ENCODE measurements around the gene TTC36.
"Not testable (repeated sequence)": the region's sequence is repeated elsewhere in the genome, so short reads cannot be mapped to it uniquely, and the experiment has no call there.

Gene TTC36

DNA sequence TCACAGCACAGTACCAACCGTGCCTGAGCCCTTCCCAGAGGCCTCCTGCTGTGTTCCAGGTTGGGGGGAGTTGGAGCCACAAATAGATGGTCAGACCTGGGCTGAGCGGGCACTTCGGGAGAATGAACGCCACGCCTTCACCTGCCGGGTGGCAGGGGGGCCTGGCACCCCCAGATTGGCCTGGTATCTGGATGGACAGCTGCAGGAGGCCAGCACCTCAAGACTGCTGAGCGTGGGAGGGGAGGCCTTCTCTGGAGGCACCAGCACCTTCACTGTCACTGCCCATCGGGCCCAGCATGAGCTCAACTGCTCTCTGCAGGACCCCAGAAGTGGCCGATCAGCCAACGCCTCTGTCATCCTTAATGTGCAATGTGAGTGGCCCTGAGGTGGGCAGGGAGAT, 4.8 kb downstream of the TTC36 start:
- DNase-seq (ENCODE audit: low read depth in 3 of 3), result no peak

GRCh38 chr11:118532852-118533768, 5.8 kb downstream of the TTC36 start:
- DNase-seq (ENCODE audit: low read depth in 3 of 3), result no peak

DNA sequence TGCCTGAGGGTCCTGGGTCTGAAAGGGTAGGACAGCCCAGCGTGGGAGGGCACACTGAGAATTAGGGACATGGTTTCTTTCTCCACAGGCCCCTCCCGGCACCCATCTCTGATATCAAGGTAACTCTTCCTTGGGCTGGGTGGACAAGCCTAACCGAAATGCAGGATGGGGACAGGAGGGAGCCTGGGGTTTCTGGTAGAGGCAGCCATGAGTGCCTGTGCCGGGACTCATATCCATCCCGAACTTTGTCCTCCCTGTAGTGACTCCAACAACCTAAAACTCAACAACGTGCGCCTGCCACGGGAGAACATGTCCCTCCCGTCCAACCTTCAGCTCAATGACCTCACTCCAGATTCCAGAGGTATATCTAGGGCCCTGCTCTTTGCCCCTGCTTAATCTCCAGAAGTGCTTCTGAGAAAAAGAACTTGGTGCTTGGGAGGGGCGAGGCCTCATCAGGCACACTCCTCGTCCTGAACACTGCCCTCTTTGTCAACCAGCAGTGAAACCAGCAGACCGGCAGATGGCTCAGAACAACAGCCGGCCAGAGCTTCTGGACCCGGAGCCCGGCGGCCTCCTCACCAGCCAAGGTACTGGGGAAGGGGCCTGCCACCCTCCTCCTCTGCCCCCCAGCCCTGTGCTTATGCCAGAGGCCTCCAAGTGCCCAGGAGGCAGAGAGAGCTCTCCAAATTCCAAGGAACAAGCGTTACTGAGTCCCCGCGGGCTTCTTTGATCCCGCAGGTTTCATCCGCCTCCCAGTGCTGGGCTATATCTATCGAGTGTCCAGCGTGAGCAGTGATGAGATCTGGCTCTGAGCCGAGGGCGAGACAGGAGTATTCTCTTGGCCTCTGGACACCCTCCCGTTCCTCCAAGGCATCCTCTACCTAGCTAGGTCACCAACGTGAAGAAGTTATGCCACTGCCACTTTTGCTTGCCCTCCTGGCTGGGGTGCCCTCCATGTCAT, 6.8 kb downstream of the TTC36 start:
- no peak for DNase-seq (ENCODE audit: low read depth in 3 of 3)

- DNase-seq (ENCODE audit: low read depth in 3 of 3), result no peak
Observed at GRCh38 chr11:118535261-118535660, 8.0 kb downstream of the TTC36 start.

- no peak for DNase-seq (ENCODE audit: low read depth in 3 of 3)
Observed at GRCh38 chr11:118536726-118537125, 9.5 kb downstream of the TTC36 start.

DNA sequence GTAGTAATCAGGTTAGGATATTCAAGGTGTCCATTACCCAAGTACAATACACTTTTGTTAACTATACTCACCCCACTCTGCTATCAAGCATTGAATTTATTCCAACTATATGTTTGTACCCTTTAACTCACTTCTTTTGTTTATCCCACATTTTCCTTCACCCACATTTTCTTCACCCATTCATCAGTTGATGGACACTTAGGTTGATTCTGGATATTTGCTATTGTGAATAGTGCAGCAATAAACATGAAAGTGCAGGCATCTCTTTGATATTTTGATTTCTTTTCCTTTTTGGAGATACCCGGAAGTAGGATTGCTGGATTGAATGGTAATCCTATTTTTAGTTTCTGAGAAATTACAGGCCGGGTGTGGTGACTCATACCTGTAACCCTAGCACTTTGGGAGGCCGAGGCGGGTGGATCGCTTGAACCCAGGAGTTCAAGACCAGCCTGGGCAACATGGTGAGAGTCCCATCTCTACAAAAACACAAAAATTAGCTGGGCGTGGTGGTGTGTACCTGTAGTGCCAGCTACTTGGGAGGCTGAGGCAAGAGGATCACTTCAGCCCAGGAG, 10.2 kb downstream of the TTC36 start:
- DNase-seq (ENCODE audit: low read depth in 3 of 3), result no peak

- DNase-seq (ENCODE audit: low read depth in 3 of 3), result no peak
Observed at GRCh38 chr11:118544010-118544646, 16.9 kb downstream of the TTC36 start.

DNA sequence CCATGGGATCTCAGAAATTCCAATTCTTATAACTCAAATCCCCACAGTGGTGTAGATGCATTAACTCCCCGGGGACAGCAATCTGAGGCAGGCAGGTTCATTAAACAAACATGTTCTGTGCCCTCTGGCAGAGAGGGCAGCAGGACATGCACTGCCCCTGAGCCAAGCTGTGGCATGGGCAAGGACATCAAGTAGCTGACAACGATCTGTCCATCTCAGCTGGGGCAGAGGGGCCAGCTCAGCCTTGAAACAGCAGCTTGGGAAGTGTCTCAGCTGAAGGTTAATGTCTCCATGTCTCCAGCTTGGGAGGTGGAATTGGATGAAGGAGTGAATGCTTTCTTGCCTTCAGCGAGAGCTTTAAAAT, 17.4 kb downstream of the TTC36 start:
- no peak for DNase-seq (ENCODE audit: low read depth in 3 of 3)

DNA sequence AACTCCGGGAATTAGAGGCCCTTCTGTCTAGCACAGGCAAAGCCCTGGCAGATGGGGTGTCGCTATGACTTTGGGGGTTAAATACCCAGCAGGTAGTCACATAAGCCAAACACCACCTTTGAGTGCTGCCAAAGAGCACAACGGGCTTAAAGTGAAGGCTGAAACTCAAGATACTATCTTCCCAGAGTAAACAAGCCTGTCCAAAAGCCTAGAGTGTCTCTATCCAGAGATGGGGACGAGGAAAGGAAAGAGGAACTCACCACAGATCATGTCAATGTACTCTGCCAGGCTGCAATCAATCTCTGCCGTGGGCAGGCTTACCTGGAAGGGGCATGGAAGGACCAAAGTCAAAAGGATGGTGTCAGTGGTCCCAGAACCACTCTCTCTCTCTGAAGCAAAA, 18.3 kb downstream of the TTC36 start:
- no peak for DNase-seq (ENCODE audit: low read depth in 3 of 3)

GRCh38 chr11:118547132-118547531, 19.9 kb downstream of the TTC36 start:
- DNase-seq (ENCODE audit: low read depth in 3 of 3), result no peak

- no peak for DNase-seq (ENCODE audit: low read depth in 3 of 3)
Observed at GRCh38 chr11:118552341-118552740, 25.1 kb downstream of the TTC36 start.

DNA sequence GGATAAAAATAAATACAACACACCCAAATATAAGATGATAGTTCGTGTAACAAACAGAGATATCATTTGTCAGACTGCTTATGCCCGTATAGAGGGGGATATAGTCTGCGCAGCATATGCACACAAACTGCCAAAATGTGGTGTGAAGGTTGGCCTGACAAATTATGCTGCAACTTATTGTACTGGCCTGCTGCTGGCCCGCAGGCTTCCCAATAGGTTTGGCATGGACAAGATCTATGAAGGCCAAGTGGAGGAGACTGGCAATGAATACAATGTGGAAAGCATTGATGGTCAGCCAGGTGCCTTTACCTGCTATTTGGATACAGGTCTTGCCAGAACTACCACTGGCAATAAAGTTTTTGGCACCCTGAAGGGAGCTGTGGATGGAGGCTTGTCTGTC, 33.5 kb downstream of the TTC36 start:
- DNase-seq (ENCODE audit: low read depth in 3 of 3), result no peak

DNA sequence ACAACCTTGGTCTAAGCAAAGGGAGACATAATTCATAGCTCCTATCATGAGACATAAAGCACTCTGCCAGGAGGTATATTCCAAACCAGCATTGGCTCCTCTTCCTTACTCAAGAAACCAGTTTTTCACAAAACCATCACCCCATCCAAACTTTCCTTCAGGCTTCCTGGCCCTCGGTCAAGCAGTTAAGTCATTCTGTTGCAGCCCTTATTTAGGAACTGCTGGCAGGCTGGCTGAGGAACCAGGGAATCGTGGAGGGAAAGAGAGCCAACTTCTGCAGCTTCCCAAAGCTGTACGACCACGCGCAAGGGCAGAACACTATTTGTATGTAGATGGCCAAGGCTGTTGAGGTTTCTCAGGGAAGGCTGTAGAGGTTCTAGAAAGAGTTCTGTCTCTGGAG, 37.8 kb downstream of the TTC36 start:
- DNase-seq (ENCODE audit: low read depth in 3 of 3), result no peak

GRCh38 chr11:118569670-118570069, 42.4 kb downstream of the TTC36 start:
- no peak for DNase-seq (ENCODE audit: low read depth in 3 of 3)

DNA sequence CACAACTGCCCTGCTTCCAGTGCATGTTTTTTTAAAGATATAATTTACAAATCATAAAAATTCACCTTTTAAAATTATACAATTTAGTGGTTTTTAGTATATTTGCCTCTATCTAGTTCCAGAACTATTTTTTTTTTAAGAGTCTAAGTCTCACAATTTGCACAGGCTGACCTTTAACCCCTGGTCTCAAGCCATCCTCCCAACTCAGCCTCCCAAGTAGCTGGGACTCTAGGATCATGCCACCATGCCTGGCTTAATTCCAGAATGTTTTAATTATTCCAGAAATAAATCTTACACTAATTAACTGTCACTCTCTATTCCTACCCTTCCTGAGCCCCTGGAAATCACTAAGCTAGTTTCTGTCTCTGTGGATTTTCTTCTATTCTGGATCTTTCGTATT, 43.5 kb downstream of the TTC36 start:
- DNase-seq (ENCODE audit: low read depth in 3 of 3), result no peak

- DNase-seq (ENCODE audit: low read depth in 3 of 3), result not testable (repeated sequence)
Observed at GRCh38 chr11:118571701-118572060, 44.4 kb downstream of the TTC36 start.

DNA sequence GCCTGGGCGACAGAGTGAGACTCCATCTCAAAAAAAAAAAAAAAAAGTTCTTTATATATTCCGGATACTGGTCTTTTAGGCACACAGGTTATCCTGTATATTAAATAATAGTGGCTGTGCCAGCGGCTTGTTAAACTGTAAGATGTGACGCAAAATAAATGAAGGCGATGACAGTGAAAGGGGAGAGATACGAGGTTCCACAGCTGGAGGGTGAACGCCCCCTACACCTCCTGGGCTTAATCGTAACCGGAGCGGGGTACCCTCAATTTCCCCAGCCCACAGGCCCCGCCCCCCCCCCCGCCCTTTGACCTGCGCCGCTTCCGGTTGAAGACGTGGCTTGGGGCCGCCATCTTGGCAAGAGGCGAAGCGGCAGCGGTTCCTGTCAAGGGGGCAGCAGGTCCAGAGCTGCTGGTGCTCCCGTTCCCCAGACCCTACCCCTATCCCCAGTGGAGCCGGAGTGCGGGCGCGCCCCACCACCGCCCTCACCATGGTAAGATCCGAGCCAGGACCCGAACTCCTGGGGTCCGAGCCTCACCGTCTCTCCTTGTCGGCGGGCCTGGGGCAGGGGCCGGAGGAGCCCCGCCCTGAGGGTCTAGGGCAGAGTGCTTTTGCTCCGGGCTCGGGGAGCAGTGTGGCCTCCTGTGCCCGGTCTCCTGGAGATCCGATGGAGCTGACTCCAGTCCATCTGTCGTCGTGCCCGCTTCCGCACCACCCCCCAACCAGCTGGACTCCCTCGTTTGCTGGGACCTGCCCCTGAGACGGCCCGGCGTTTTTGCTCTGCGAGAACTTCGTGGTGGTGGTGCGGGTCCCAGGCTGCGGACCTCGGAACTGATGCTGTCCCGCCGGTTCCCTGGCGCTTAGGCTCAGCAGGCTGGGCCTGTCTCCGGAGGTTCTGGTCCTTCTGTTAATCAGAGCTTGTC, 45.0 kb downstream of the TTC36 start, which contains the start of gene ARCN1:
TSS of gene ARCN1 (plus strand) at position 349 of the 920 bp plus-strand sequence. CDS start at position 488, 139 bp downstream.
- DNase-seq (ENCODE audit: low read depth in 3 of 3), result peak; percentile 50 to 61 (median 54)

DNA sequence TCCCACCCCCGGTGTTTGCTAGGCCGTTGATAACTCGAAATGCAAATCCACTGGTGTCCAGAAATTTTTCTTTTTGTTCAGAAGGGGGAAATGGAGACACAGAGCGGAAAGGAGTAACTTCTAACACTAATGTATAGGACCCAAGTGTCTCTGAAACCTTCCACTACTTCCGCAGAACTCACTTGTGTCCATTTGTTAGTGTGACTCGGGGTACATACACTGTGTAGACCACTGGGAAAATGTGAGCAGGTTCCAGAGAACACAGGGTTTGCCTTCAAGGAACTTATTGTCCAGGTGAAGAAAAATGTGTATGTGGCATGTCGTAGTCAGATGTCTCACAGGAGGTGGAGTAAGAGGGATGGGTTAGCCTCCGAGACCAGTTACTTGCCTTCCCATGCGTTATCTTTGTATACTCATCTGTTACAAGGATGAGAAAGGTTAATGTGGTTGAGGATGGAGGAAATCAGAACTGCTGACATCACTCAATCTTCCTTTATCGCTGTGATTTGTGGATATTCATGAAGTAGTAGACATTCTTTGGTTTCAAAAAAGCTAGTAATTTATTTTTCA, 45.8 kb downstream of the TTC36 start:
- peak in 1 of 3 donors; percentile 10 for DNase-seq (ENCODE audit: low read depth in 3 of 3)

- DNase-seq (ENCODE audit: low read depth in 3 of 3), result no peak
Observed at GRCh38 chr11:118574636-118575035, 47.4 kb downstream of the TTC36 start.

DNA sequence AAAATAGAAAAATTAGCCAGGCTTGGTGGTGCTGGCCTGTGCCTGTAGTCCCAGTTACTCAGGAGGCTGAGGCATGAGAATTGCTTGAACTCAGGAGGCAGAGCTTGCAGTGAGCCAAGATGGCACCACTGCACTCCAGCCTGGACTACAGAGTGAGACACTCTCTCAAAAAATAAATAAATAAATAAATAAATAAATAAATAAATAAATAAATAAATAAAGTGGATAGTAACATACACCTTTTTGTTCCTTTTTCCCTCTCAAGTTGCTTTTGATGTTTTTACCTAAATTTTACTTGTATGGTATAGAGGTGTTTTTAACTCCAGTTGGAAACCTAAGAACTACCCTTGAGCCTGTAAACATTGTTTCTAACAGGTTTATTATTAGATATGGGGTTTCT, 50.7 kb downstream of the TTC36 start:
- not testable (repeated sequence) for DNase-seq (ENCODE audit: low read depth in 3 of 3)
